SK-N-SH (cell line): ENCODE data around the gene PPIH. TPM values are rescaled to one million over a fixed set of nuclear protein-coding genes. Genes with fewer than 3 reads are reported as not detected.

Source experiments
- polyA plus RNA-seq, 3 experiments: library from polyadenylated mRNA; depleted of rRNA; stranded (reverse); fragments of >200 nt; gene quantifications; 2 replicates each; pipeline ENCODE4 v1.2.3, GENCODE V29; 2012

Gene PPIH
- polyA plus RNA-seq, 1 of the 3 experiments (the other 2 are of a cell fraction), result 89.1 TPM

Other genes with a start within 250 kb of the PPIH start
- gene ZMYND12, start 202.4 kb upstream of the PPIH start, polyA plus RNA-seq (2012; rRNA removed), result 0.18 and 0.45 TPM in 2 replicates
- gene PPCS, start 201.9 kb upstream of the PPIH start, polyA plus RNA-seq (2012; rRNA removed), result 25.9 and 40.0 TPM in 2 replicates
- gene CCDC30, start 195.1 kb upstream of the PPIH start, polyA plus RNA-seq (2012; rRNA removed), result 0.94 and 1.4 TPM in 2 replicates
- gene YBX1, start 24.0 kb downstream of the PPIH start, polyA plus RNA-seq (2012; rRNA removed), result 419 and 592 TPM in 2 replicates
- not detected in 2 replicates for gene CLDN19, start 81.8 kb downstream of the PPIH start, polyA plus RNA-seq (2012; rRNA removed)
- 64.3 and 66.8 TPM in 2 replicates for gene P3H1, start 108.6 kb downstream of the PPIH start, polyA plus RNA-seq (2012; rRNA removed)
- gene C1orf50, start 108.8 kb downstream of the PPIH start, polyA plus RNA-seq (2012; rRNA removed), result 2.6 and 3.6 TPM in 2 replicates
- 0.05 and 0.08 TPM in 2 replicates for gene TMEM269, start 126.6 kb downstream of the PPIH start, polyA plus RNA-seq (2012; rRNA removed)
- 10.4 and 13.4 TPM in 2 replicates for gene ERMAP, start 158.7 kb downstream of the PPIH start, polyA plus RNA-seq (2012; rRNA removed)
- 18.6 and 20.2 TPM in 2 replicates for gene SVBP, start 159.0 kb downstream of the PPIH start, polyA plus RNA-seq (2012; rRNA removed)
- gene ZNF691, start 188.2 kb downstream of the PPIH start, polyA plus RNA-seq (2012; rRNA removed), result 7.2 and 10.1 TPM in 2 replicates